NCI-H187 treated with DMSO at 0.1 percent for 48 hours (cell line): ENCODE measurements around the gene SYT7.

Experiments used
- DNase-seq: peaks from one replicate; lab custom pipeline; 2025; lab: John Stamatoyannopoulos, UW

The SYT7 gene

GRCh38 chr11:61514050-61514917, 66.6 kb downstream of the SYT7 start:
- DNase-seq: no peak

DNA sequence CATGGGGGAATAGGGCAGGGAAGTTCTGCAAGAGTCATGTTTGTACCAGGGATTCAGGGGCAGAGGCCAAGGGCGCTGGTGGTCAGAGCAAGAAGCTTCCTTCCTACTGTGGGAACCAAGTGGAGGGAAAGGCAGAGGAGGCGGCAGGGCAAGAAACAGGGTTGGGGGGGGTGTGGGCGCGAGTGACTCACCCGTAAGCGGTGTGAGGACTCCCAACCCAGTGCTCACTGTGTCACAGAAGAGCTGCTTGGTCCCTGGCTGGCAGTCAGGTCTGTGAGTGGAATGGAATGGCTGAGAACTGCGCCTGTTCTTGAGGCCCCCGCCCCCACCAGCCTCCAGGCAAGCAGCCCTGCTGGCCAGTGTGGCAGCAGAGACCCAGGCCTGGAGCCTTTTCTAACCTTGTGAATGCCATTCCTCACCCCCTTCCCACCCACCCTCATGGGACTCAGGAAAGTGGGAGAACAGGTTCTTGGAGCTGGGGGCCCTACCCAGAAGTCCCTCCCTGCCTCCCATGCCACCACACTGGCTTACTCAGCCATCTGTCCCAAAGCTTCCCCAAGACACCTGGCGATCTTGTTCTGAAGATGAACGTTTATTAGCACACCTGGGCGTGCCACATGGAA, 67.6 kb downstream of the SYT7 start:
- DNase-seq: no peak

DNA sequence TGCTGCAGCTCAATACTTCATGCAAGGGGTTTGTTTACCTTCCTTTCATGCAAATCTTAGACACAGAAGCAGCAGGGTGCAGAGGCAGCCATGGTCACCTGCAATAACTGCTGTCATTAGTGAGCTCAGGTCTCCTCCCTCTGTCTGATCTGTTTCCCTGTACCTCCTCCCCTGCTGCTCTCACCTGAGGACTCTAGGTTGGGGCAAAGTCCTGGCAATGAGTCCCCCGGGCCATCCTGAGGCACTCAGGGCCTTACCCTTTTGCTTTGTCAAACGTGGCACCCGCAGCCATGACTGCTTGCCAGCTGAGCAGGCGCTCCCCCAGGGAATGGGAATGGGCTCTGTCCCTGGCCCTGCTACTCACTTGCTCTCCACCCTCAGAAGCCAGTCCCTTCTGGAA, 68.4 kb downstream of the SYT7 start:
- peak; percentile 55 for DNase-seq

GRCh38 chr11:61511383-61511782, 69.5 kb downstream of the SYT7 start:
- DNase-seq: no peak

DNA sequence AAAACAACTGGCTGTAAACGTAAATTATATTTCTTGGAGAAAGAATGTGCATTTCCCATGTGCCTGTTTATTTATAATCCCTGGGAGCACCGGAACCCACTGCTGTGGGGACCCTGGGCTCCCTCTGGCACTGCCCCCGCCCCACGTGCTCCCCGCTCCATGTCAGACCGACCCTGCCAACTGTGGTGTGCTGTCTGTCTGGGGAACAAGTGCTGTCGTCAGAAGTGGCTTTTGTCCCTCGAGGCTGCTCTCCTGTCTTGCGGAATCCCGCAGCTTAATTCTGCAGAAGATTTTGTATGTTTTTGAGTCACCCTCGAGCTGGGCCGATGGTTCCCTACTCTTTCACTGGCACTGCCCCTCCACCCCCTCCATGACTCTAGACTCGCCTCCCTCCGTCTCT, 69.9 kb downstream of the SYT7 start:
- no peak for DNase-seq

GRCh38 chr11:61510166-61510919, 70.5 kb downstream of the SYT7 start:
- DNase-seq: no peak

DNA sequence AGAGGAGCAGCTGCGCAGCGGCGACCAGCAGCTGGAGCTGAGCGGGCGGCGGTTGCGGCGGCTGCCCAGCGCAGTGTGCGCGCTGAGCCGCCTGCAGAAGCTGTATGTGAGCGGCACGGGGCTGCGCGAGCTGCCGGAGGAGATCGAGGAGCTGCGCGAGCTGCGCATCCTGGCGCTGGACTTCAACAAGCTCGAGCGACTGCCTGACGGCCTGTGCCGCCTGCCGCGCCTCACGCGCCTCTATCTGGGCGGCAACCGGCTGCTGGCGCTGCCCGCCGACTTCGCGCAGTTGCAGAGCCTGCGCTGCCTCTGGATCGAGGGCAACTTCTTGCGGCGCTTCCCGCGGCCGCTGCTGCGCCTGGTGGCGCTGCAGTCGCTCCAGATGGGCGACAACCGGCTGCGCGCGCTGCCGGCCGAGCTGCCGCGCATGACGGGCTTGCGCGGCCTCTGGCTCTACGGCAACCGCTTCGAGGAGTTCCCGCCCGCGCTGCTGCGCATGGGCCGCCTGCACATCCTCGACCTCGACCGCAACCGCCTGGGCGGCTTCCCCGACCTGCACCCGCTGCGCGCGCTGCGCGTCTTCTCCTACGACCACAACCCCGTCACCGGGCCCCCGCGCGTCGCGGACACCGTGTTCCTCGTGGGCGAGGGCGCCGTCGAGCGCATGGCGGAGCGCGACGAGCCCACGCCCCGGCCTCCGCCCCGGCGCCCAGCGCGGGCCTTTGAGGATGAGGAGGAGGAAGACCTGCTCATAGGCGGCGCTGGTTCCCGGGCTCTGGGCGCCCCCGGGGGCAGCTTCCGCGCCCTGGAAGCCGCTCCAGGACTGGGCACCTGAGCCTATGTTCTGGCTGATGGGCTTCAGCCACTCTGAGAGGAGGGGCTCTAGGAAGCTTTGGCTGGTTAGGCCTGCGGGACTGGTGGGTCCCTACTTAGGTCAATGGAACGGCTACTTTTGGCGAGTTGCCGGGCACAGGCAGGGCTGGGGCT, 71.5 kb downstream of the SYT7 start:
- no peak for DNase-seq

GRCh38 chr11:61507962-61508861, 72.7 kb downstream of the SYT7 start, which contains the start of gene LRRC10B:
Gene LRRC10B (plus strand): TSS chr11:61508749. CDS start chr11:61508999, 250 bp downstream.
- no peak for DNase-seq

DNA sequence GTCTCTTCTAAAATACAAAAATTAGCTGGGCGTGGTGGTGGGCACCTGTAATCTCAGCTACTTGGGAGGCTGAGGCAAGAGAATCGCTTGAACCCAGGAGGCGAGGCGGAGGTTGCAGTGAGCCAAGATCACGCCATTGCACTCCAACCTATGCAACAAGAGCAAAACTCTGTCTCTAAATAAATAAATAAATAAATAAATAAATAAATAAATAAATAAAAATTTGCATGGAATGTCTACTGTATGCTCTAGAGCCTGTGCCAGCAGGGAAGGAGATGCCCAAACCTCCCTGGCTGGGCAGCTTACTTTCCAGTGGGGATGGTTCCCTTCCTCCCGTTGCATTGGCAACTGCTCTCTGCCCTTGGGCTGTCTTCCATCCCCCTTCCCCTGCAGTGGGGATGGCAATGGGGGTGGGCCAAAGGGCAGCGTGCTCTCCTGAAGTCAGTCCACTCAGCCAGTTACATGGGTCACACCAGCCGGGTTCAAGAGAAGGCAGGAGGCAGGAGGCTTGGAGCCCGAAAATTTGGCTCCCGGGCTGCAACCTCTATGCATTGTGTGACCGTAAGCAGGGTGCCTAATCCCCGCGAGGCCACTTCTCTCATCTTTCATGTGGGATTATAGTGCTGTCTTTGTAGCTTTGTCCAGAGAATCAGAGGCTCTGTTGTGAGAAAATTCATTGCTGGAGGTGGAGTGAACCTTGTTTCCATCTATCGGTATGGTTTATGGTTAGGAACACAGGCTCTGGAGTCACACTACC, 73.7 kb downstream of the SYT7 start:
- no peak for DNase-seq

DNA sequence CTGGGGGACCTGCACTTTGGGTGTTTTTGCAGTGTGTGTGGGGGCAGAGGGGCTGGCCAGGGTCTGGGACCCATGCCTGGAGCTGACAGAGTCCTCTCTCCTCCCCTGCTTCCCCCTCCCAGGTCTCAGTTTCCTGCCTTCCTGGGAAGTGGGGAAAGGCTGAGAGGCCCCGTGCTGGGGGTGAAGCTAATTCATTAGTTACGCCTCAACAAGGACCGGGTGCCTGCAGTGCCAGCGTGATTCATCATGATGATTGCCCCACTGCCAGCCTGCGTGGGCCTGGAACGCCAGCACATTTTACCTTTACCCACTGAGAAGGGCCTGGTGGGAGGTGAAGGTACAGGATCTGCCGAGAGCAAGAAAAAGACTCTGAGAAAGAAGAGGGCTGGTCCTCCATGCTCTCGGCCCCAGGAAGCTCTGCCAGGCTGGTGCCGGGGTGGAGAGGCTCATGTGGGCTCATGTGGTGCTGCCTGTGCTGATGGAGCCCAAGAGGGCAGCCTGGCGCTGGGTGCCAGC, 75.2 kb downstream of the SYT7 start:
- DNase-seq: no peak

DNA sequence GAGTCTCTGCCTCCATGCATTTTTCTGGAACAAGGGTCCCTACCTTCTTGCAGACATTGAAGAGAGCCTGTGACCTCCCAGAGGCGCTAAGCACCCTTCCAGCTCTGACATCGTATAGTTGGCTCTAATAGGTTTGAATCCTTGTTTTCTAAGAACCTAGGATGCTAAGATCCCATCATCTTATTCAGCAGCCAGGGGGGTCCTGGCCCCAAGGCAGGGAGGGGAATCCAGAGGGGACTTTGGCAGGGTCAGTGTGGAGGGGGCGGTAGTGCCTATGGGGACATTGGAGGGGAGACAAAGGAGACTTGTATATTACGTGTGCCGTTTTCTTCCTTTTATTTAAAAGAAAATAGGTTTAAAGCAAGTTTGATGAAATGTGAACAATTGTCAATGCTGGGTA, 75.8 kb downstream of the SYT7 start:
- no peak for DNase-seq

- DNase-seq: no peak
These were observed 77.6 kb downstream of the SYT7 start for GRCh38 chr11:61503135-61503770.

DNA sequence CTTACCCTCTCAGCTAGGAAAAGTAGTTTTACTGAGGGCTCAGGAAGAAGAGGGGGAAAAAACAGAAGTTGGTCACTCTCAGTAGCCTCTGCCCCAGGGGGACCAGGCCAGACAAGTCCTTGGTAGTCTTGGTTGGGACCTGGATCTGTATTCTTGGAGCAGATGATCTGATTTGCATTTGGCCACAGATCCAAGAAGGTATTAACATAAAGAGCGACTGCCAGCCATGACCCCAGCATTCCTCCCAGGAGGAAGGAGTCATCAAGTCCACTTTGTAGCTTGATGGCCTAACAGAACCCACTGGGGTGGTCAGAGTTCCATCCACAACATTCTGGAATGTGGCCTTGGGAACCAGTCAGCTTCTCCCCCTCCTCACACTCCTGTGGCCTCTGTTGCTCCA, 78.4 kb downstream of the SYT7 start:
- no peak for DNase-seq

DNA sequence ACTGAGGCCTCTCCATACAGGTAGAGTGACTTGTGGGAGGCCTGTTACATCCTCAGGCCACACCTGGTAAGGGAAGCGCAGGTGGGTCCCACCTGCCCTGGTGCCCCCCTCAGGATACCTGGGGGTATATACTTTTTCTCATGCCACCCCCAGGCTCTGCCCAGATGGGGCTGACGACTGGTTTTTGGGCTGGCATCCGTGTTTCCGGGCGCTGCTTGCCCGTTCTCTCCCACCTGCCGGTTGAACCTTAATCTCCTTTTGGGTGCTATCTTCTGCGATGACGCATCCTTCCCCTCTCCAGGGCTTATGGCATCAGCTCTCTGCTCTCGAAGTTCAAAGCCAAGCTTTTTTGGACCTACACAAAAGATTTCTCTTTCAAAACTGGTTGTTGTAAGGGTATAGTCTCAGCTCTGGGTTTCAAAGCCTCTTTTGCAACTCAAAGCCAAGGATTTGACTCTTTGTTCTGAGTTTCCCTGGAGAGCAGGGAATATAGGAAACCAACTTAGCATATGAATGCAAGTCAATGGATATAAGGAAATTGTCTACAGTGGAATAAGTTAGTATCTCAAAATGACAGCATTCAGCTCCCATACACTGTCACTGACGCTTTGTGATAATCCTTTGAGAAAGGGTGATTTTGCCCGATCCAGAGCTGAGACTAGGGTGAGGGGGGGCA, 80.9 kb downstream of the SYT7 start:
- DNase-seq: no peak

DNA sequence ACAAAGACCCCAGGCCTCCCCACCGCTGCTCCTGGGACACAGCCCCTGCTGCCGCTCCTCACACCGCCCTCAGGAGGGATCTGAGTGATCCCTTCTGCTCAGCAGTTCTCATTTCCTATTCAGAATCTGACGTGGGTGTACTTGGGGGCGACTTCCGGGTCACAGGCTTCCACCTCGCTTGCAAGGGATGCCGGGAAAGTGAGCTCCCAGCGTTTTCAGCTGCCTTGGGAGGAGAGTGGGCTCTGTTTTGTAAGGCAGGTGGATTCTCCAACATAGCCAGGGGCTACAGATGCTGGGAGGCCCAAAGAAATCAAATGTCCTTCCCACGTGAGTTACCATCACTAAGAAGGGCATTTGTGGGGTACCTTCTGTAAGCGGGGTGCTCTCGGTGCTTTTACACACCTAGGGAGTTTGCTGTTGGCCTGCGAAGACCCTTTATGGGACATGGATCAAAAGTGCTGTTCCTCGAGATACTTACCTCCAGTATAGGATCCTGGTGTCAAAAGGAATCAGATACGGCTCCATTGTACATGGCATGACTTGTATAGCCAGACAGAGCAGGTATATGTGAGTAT, 82.0 kb downstream of the SYT7 start:
- DNase-seq: no peak

- DNase-seq: no peak
These were observed 83.0 kb downstream of the SYT7 start for GRCh38 chr11:61497876-61498275.

DNA sequence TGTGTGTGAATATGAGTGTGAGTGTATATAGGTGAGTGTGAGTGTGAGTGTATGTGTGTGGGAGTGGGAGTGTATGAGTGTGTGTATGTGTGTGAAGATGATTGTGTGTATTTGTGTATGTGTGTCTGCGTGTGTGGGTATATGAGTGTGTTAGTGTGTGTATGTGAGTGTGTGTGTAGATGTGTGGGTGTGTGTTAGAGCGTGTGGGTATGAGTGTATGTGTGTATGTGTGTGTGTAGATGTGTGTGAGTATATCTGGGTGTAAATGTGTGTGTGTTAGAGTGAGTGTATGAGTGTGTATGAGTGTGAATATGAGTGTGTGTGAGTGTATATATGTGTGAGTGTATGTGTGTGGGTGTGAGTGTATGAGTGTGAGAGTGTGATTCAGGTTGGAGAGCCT, 83.4 kb downstream of the SYT7 start:
- no peak for DNase-seq
